HG02973 (cell line): Measurements from ENCODE around the gene RNF166.

Source experiments
- ATAC-seq: cut with Tn5 transposase; IDR thresholded peaks from one replicate; pipeline ENCODE4 v1.9.1; 2021; ENCODE audit warnings: moderate library complexity; ENCODE audit not compliant: unreplicated experiment

RNF166 gene

DNA sequence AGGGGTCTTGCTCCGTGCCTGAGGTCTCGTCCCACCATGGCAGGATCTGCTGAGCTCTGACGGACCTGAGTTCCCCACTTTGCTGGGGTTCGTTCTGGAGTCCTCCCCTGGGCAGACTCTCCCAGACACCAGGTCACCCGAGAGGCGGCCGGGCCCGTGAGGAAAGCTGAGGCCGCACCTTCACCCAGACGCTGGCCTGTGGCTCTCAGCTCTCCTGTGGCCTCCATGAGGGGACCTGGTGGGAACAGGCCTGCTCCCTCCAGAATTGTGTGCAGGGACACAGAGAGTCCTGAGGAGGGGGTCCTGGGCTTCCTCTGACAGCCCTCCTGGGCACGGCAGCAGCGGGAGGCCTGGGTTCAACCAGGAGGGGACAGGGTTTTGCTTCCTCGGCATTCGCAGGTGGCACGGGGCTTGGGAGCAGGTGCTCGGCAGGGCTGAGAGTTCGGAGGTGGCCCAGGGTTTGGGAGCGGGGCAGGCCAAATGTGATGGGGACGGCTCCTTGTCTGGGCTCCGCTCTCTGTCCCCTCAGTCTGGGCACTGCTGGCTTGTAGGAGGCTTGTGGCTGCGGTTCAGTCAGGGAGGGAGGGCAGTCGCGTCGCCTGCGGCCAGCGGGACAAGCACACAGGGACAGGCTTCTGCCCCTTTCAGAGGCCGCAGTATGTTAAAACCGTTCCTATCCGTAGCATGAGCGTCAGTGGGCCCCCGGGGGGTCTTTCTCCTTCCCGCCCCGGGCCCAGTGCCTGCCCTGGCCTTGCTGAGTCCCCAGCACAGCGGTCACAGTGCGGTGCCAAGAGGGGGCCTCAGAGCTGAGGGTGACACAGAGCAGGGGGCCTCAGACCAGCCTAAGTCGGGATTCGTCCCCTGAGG, 11.8 kb downstream of the RNF166 start:
- ATAC-seq = no peak

DNA sequence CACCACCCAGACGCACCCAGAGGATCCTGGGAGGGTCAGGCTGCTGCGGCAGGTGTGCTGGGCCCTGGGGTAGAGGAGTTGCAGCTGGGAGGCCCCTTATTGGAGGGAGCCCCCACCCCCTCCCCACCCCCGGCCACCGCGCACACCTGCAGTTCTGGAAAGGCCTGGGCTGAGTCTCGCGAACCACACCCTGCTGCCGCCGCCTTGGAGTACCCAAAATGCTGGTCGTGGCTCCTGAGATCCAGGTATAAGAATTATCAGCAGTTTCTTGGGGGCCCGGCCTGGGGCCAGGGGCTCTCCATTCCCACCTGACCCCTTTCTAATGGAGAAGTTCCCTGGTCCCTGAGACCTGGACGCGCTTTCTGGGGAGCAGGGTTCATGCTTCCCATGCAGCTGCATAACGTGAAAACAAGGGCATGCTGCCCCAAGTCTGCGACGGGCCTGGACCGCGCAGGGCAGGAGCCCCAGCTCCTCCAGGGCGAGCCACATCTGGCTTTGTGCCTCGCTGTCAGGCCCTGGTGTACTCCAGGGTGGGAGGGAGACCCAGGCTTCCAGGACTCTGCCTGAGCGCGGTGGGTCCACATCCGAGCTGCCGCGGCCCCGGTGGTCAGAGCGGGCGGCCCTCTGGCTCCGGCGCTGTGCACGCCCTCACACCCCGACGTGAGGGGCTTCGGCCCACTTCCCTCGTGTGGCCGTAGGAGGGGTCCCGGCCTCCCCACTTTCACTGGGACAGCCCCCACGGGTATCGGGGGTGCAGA, 12.6 kb downstream of the RNF166 start:
- ATAC-seq = no peak

DNA sequence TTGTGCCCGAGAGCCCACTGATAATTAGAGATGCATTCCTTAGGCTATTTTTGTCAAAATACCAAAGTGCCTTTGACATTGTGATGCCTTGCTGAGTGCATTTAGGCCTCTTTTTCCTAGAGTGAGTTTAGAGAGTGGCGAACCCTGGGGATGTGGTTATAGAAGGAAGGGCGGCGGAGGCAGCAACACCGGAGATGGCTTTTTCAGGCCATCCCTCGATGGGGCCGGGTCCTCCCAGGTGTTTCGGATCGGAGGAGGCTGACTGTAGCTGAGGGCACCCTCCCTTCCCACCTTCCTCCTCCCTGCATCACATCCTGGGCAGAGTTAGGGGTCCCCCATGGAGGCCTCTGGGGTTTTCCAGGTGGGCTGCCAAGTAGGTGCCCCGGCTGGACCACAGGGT, 13.3 kb downstream of the RNF166 start:
- no peak for ATAC-seq

DNA sequence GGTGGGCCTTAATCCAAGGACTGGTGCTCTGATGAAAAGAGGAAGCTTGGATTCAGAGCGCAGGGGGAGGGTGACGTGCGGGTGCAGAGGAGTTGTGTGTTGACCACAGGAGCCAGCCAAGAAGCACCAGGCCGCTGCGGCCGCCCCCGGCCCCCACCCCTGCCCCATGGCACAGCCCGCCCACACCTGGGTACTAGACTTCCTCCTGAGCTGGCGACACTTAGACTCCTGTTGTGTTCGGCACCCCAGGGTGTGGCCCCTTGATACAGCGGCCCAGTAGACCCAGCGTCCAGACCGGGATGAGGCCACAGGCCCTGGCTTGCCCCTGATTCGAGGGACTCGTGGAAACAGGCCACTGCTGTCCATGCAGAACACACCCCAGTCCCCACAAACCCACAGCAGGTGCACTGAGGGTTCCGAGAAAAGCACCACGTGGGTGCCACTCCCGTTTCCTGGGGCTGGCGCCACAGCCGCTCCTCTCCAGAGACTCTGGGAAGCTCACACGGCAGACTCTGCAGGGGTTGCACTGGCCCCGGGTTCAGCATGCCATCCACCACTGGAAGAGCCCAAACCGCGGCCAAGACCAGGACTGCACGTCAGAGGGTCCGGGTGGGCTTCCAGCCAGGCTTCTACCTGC, 14.2 kb downstream of the RNF166 start:
- no peak for ATAC-seq

DNA sequence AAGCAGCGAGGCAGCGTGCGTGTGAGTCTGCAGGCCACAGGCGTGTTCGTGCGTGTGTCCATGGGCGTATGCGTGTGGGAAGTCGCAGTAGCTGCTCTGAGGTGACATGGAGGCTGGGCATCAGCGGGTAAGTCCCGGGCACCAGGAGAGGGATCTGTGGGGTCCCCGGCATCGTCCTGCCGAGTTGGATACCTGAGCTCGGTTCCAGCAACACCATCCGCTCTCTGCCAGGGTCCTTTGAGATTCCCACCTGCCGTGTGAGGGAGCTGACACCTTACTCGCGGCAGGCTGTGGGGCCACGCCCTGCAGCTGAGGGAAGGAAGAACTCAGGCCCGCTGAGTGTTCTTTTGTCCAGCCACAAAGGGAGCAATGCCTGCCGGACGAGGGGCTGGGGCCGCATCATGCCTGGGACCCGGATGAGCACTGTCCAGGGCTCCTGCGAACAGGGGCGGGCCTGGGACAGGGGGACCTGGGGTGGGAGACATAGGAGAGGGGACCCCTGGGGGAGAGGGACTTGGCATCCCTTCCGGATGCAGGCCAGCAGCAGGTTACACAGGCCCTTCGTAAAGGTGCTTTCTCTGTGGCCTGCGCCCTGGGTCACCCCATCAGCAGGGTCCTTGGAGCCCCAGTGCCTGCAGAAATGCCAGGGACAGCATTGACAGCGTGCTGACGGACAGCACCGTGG, 14.9 kb downstream of the RNF166 start:
- no peak for ATAC-seq

DNA sequence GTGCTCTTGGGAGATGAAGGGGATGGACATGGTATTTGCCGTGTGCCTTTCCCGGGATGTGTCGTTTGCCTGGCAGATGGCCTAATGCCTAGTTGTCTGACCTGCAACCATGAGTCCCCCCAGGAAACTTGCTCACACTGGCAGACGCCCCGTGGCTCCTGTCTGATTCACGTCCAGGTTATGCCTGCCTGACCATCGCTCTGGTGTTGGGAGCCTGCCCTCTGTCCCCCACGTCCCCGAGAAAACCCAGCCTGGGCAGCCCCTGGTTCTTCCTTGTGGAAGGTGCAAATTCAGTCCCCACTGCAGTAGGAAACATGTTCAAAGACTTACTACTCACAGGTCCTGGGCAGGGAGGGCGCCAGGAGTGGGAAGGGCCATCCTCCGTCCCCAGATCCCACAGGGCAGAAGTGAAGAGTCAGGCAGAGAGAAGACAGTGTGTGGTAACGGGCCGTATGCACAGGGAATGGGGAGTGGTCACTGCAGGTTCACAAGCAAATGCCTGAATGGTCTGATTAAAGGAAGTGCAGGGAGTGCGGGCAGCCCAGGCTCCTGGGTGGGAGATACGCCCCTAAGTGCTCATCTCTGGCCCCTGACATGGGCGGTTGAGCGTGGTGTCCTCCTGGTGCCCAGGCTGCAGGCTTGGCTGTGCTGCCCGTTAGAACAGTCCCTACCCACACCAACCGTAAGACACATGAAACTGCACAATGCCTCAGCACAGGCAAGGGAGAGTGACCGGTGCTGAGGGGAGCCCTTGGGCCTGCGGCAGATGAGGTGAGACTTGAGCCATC, 15.7 kb downstream of the RNF166 start:
- ATAC-seq = no peak

DNA sequence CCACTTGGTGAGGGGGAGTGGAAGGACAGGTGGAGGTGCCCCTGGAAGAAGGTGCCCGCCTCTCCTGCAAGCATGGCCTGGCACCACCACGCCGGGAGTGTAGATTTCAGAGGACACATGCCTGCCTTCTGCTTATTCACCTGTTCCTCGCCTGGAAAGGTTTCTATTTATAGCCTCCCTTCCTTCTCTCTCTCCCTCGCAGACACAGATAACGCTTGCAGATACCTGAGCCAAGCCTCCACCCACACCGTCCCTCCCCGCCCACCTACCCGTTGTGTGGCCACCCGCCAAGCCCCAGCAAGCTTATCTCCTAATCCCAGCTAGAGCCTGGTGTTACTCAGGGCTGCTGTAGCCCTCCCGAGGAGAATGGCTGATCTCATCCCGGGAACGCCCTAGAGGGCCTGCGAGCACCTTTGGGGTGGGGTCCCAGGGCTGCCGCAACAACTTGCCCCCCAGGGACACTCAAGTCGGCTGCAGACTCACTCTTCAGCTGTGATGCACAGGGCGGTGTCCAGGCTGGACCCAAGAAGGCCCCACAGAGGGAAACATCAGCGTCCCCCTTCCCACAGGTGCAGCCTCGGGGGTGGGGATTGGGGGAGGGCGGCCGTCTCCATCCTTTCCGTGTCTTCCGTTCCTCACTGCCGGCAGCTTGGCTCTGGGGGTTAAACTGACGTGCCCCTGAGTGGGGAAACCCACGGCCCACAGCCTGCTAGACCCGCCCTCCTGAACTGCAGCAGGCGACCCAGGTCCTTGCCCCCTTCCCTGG, 18.0 kb downstream of the RNF166 start:
- no peak for ATAC-seq

DNA sequence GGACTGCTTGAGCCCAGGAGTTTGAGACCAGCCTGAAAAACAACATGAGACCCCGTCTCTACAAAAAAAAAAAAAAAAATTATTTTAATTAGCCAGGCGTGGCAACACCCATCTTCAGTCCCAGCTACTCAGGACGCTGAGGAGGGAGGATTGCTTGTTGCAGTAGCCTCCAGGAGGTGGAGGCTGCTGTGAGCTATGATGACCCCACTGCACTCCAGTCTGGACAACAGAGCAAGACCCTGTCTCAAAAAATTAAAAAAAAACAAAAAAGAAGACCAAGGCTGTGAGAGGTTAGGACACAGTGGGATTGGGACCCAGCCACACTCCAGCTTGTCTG, 18.6 kb downstream of the RNF166 start:
- ATAC-seq = no peak

DNA sequence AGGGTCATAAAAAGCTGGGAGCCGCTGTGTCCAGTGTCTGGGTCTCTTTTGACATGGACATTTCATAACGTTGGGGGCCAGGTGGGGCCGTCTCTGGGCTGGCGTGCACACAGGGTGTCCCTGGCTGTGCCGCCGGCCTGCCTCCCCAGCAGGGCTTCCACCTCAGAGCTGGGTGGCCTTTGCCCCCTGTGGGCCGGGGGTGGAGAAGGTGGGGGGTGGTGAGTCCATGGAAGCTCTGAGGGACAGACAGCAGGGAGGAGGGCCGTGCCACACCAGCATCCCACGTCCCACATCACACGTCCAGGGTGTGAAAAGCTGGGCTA, 19.0 kb downstream of the RNF166 start:
- ATAC-seq = no peak

DNA sequence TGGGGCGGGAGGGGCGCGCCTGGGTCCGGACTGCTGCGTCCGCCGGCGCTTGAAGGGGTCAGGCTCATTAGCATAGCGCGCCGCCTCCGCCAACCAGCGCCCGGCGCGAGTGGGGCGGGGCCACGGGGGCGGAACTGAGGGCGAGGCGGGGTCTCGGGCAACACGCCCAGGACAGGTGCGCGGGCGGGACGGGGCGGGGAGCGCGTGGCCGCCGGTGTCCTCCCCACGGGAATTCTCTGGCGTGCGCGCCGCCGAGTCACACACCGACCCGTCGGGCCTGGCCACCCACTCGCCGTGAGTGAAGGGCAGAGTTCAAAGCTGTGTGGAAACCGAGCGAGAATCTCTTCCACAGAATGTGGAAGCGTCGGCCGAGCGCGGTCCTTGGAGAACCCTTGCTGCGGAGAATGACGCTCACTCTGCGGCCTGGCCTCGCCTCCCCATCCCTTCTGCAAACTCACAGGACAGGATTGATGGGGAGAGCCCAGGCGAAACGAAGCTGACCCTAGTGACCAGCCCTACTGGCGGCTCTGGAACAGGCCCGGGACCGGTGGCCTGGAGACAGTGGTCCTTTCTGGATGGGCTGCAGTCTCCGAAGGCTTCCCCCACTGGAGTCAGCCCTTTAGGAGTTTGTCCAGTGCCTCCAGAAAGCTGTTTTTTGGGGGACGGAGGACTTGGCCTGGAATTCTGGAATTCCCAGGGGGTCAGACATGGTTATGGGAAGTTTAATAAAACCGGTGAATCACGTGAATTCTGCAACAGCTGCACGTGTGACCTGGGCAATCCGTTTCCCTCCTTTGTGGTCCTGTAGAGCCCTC, 19.6 kb downstream of the RNF166 start, which contains the start of gene SNAI3:
Gene SNAI3, minus strand, starts transcription at position 69 of the 815 bp plus-strand sequence. CDS start 101 bp downstream, outside the sequence.
- peak; percentile 68 for ATAC-seq

DNA sequence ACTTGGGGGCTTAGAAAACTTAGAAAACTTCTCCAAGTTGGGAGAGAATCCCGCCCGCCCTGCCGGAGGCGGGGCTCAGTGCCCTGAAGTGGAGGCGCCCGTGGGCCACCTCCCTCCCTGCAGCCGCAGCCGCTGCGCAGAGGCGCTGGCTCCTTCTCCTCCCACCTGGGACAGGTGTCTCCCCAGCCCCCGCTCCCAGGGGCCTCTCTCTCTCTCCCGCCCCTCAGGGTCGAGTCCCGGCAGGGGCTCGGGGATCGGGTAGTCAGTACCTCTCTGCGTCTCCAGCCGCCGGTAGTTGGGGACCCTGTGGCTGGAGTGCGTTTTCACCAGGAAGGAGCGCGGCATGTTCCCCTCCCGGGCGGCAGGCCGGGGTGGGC, 20.2 kb downstream of the RNF166 start:
- ATAC-seq = no peak

DNA sequence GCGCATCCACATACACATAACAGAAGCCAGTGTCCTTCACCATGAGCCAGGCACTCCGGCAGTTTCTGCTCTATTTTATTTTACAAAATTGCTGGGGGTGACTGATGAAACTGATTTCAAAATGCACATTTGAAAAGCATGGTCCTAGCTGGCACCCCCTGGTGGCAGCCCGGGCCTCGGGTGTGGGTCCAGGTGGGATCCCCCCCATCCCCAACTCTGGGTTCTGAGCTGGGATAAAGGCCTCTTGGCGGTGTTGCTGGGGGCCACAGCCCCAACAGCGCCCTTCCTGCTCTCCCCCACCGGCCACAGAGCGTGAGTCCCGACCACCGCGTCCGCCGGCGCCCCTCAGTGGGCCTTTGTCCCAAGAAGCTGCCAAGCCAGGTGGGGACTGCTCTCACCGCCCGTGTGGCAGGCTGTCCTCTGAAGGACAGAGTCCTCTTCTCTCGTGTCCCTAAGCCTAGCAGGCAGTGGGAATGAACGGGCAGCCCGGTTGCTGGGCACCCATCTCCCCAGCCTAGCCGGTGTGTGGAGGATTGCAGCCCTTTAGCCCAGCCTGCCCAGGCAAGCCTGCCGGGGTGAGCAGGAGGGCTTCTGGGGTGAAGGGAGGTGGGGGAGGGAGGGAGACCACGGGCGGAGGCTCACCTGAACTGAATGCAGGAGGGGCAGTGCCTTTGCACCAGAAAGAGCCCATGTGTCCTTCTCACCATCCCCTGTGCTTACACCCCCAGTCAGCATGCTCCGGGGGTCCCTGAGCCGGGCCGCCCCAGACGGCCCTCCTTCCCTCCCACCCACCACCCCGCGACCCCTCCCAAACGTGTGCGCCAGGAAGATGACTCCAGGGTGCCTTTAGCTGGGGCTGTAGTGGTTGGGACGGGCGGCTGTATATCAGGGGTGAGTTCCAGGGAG, 20.8 kb downstream of the RNF166 start:
- ATAC-seq = no peak

DNA sequence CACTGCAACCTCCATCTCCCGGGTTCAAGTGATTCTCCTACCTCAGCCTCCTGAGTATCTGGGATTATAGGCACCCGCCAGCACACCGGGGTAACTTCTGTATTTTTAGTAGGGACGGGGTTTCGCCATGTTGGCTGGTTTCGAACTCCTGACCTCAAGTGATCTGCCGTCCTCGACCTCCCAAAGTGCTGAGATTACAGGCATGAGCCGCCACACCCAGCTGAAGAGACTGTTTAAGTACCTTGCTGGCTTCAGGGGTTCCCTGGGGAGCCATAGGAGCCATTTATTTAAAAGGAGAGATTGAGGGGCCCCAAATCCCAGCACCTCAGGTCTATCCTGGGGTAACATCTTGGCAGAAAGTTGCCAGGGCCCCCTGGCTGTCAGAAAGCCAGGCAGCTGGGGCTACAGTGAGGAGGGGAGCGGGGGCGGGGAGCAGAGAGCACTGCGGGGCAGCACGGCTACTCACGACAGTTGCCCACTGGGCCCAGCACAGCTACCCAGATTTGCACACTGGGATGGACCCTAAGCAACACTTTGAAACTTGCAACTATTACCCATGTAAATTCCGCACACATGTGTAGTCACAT, 21.5 kb downstream of the RNF166 start:
- no peak for ATAC-seq

DNA sequence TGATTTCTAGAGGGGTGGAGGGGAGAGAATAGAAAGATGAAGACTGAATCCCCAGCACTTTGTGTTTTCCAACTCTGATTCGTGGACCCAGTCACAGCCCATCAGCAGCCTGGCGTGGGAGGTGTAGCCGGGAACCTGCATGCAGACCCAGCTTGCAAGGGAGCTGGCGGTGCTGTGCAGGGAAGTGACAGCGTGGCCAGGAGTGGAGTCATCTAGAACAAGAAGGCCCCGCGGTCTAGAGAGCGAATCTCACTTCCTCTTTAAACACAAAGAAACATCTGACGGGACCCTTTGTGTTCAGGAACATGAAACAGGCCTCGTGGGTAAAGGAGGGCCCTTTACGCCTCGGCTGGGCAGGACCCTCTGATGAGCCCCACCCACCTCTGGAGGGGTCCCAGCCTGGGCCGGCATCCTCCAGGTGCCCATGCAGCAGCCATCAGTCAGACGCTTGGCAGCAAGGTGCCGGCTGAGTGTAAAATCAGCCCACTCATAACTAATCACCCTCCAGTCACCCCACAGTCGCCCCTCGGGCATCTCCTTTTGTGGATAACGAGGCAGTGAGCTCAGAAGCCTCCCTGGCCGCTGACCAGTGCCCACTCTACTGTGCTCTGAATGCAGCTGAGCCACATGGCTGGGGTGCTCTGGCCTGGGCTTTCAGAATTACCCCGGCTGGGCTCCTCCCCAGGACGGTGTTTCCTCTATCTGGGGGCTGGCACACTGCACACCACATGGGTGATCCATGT, 24.3 kb downstream of the RNF166 start:
- peak; percentile 63 for ATAC-seq

DNA sequence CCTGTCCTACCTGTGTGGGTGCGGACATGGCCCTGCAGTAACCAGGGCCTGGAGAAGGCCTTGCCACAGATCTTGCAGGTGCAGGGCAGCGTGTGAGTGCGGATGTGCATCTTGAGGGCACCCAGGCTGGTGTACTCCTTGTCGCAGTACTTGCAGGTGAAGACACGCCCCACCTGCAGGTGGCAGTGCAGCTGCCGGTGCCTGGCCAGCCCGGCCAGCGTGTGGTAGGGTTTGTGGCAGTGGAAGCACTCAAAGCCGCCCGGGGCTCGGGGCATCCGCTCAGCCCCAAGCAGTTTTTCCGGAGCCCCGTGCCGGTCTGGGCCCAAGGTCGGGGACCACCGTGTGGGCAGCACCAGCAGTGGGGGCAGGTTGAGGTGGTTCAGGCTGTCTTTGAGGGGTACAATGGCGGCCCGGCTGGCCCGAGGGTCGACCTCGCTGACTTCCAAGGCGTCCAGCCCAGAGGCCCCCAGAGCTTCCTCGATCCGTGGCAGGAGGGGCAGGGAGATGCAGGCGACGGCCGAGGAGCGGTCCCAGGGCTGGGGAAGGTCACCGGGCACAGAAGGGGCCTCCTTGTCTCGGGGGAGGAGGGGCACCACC, 25.0 kb downstream of the RNF166 start:
- ATAC-seq = no peak

DNA sequence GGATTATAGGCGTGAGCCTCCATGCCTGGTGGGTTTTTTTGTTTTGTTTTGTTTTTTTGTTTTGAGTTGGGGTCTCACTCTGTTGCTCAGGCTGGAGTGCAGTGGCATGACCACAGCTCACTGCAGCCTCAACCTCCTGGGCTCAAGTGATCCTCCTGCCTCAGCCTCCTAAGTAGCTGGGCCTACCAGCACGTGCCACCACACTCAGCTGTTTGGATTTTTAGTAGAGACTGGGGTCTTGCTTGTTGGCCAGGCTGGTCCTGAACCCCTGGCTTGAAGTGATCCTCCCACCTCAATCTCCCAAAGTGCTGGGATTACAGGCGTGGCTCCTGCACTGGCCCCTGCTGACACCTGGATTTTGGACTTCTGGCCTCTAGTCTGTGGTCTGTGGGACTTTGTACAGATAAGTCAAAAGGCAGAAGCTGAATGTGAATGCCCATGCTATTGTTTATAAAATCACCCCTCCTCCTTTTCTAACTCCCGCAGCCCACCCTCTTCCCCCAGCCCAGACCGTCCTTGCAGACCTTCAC, 25.6 kb downstream of the RNF166 start:
- no peak for ATAC-seq
